Ovary (tissue), 9 donors: ENCODE data around the gene ANAPC16. TPM values are rescaled to one million over a fixed set of nuclear protein-coding genes. Genes with fewer than 3 reads are reported as not detected.

ENCODE experiments used
- DNase-seq, 5 donors: peaks; one replicate each; pipeline ENCODE4 v3.0.0-alpha.2; 2019 to 2020
- H3K27ac ChIP-seq, 2 donors: fragments of 200-600 bp; one replicate each; pipeline versions ENCODE4 v1.5.1 to v1.8.0; 2019 to 2022
- H3K27me3 ChIP-seq: fragments of 200-600 bp; one replicate; pipeline ENCODE4 v1.8.0; 2022
- H3K36me3 ChIP-seq: fragments of 200-600 bp; sonication (generic); one replicate; pipeline ENCODE4 v1.5.1; 2019
- H3K4me1 ChIP-seq: one replicate; pipeline ENCODE4 v1.8.1; 2013; ENCODE audit warnings: mild to moderate bottlenecking, moderate library complexity; ENCODE audit not compliant: insufficient read depth
- H3K4me3 ChIP-seq: fragments of 200-600 bp; sonication (generic); one replicate; pipeline ENCODE4 v1.5.1; 2017
- H3K9me3 ChIP-seq, 2 donors: fragments of 200-600 bp in 1 of 2; sonication (generic) in 1 of 2; one replicate each; pipeline versions ENCODE4 v1.5.1 to v1.8.1; 2013 to 2019; ENCODE audit warnings: mild to moderate bottlenecking in 1 of 2, moderate library complexity in 1 of 2
- EP300 ChIP-seq: sonication (generic); formaldehyde crosslinking; IDR thresholded peaks from one replicate; pipeline ENCODE4 v1.6.1; 2017; ENCODE audit warnings: antibody characterized with exemption
- POLR2A ChIP-seq: fragments of 450-650 bp; IDR thresholded peaks from one replicate; pipeline ENCODE4 v1.6.1; 2017; ENCODE audit warnings: antibody characterized with exemption, mild to moderate bottlenecking, moderate library complexity
- WGBS, 3 donors: extraction: QIAGEN DNeasy Blood & Tissue Kit in 1 of 3; methylation state at CpG; one replicate each; pipeline versions ENCODE4 v1.1.5 to v1.1.7; 2013 to 2017; 5-methylcytosine and 5-hydroxymethylcytosine counted together
- intact Hi-C, 4 donors: fragments of 100-400 bp; cut with DNase I; formaldehyde crosslinking; loops; one replicate each; pipeline versions ENCODE4 v1.11.0 to v1.15.1; 2022 to 2023
- polyA plus RNA-seq, 2 donors: library from polyadenylated mRNA; stranded (reverse); fragments of 200-250 nt in 1 of 2; fragments of 350-450 nt in 1 of 2; fragmentation: Illumina TruSeq in 1 of 2; extraction: RNeasy Lipid Tissue Mini Kit (QIAGEN cat#74804) in 1 of 2; gene quantifications; one replicate each; pipeline ENCODE4 v1.2.3, GENCODE V29; 2013 to 2014
- total RNA-seq, 7 donors: library from RNA; depleted of rRNA in 2 of 7; stranded (reverse); fragments of >200 nt in 2 of 7; fragmentation: NEBNext Ultra II Directional in 3 of 7; extraction: Animal tissue kit (Norgen Biotek cat#: 25700) in 3 of 7; gene quantifications; one replicate each; pipeline versions ENCODE4 v1.1.0 to v1.2.4, GENCODE V29; 2016 to 2023
- TF ChIP-seq, protein P1 (sequence below), 3 donors: fragments of 450-650 bp in 2 of 3; fragments of 200-600 bp in 1 of 3; IDR thresholded peaks; one replicate each; pipeline versions ENCODE4 v1.5.1 to v1.8.0; 2016 to 2022; ENCODE audit warnings: antibody characterized with exemption in 3 of 3, mild to moderate bottlenecking in 1 of 3
- donor health status: DM: no; HTN: no; CAD: no; lungs with moderate emphysema.
- donor health status: DM: no; HTN: no; CAD: no.
- donor health status: Bipolar disorder and iron deficiency.
- donor health status: DM: yes; HTN: yes; CAD: no.
- donor health status: DM: no; HTN: no; CAD: no.
- donor health status: DM: yes; HTN: yes; CAD: no.

ANAPC16 gene
- total and polyA plus RNA-seq, 9 donors, result 71.6 to 160 (median 120) TPM

- TF ChIP-seq POLR2A (no peak), EP300 (no peak)
- TF ChIP-seq, protein P1, sequence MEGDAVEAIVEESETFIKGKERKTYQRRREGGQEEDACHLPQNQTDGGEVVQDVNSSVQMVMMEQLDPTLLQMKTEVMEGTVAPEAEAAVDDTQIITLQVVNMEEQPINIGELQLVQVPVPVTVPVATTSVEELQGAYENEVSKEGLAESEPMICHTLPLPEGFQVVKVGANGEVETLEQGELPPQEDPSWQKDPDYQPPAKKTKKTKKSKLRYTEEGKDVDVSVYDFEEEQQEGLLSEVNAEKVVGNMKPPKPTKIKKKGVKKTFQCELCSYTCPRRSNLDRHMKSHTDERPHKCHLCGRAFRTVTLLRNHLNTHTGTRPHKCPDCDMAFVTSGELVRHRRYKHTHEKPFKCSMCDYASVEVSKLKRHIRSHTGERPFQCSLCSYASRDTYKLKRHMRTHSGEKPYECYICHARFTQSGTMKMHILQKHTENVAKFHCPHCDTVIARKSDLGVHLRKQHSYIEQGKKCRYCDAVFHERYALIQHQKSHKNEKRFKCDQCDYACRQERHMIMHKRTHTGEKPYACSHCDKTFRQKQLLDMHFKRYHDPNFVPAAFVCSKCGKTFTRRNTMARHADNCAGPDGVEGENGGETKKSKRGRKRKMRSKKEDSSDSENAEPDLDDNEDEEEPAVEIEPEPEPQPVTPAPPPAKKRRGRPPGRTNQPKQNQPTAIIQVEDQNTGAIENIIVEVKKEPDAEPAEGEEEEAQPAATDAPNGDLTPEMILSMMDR (IDR thresholded peaks at IDR 0.05), result no peak
- 51 to 70% (median 52%) methylated on average over 2 of the region's 2 CpGs for WGBS, 3 donors
- Histone ChIP-seq H3K9me3 (no peaks in the 10 kb centered on the region), H3K27me3 (no peaks in the 10 kb centered on the region), H3K4me3 (no peak overlapping the region), H3K27ac (peak overlapping the region; percentile 29 to 86), H3K36me3 (no peaks in the 10 kb centered on the region), H3K4me1 (peaks cover 14% of the 10 kb centered on the region)
- peak in 1 of 5 donors; percentile 7 for DNase-seq
- intact Hi-C loops, result no loop called here
These were observed 12.5 kb downstream of the ANAPC16 start for GRCh38 chr10:72228318-72228751.

- no peak overlapping the region for H3K4me3 ChIP-seq
- no peaks in the 10 kb centered on the region for H3K27me3 ChIP-seq
- peak in 2 of 5 donors; percentile 35 to 39 for DNase-seq
- peak overlapping the region; percentile 52 to 86 for H3K27ac ChIP-seq
- peaks cover 11% of the 10 kb centered on the region for H3K4me1 ChIP-seq
- TF ChIP-seq POLR2A (no peak), EP300 (peak; percentile 71)
- TF ChIP-seq, protein P1 (IDR thresholded peaks at IDR 0.05), result no peak
- intact Hi-C loops, result loop anchor here in 1 of 4 donors (10.0 kb wide), 1 partner anchor 95 kb away; no protein-coding TSS in a partner anchor
- 14 to 29% (median 15%) methylated on average over 8 of the region's 8 CpGs for WGBS, 3 donors
- H3K36me3 ChIP-seq, result no peaks in the 10 kb centered on the region
- H3K9me3 ChIP-seq, result no peaks in the 10 kb centered on the region
These were observed 13.7 kb downstream of the ANAPC16 start for GRCh38 chr10:72229261-72230251.

GRCh38 chr10:72233621-72234020, 17.8 kb downstream of the ANAPC16 start:
- Histone ChIP-seq H3K27ac (no peak overlapping the region), H3K4me3 (no peak overlapping the region), H3K27me3 (no peaks in the 10 kb centered on the region), H3K36me3 (no peaks in the 10 kb centered on the region), H3K9me3 (no peaks in the 10 kb centered on the region), H3K4me1 (peaks cover 9% of the 10 kb centered on the region)
- intact Hi-C loops, result loop anchor here in 1 of 4 donors (10.0 kb wide), 1 partner anchor 91 kb away; no protein-coding TSS in a partner anchor
- TF ChIP-seq, protein P1 (IDR thresholded peaks at IDR 0.05), result no peak
- DNase-seq, result no peak

GRCh38 chr10:72234560-72235095, 18.8 kb downstream of the ANAPC16 start:
- intact Hi-C loops, result loop anchor here in 1 of 4 donors (10.0 kb wide), 1 partner anchor 90 kb away; no protein-coding TSS in a partner anchor
- H3K4me1 ChIP-seq, result peaks cover 6% of the 10 kb centered on the region
- H3K36me3 ChIP-seq, result no peaks in the 10 kb centered on the region
- 70 to 73% (median 71%) methylated on average over 6 of the region's 6 CpGs for WGBS, 3 donors
- H3K4me3 ChIP-seq, result no peak overlapping the region
- no peaks in the 10 kb centered on the region for H3K9me3 ChIP-seq
- no peaks in the 10 kb centered on the region for H3K27me3 ChIP-seq
- no peak overlapping the region for H3K27ac ChIP-seq
- no peak for TF ChIP-seq POLR2A
- TF ChIP-seq EP300, result no peak
- peak in 1 of 5 donors; percentile 9 for DNase-seq
